ENCODE results near the gene TMEM132D.
"Not testable (repeated sequence)": the region's sequence is repeated elsewhere in the genome, so short reads cannot be mapped to it uniquely, and the experiment has no call there.

The TMEM132D gene

GRCh38 chr12:129076441-129077320, 827.1 kb downstream of the TMEM132D start:
- no peak for DNase-seq (ENCODE audit: low read depth in 2 of 3, low spot score in 1 of 3)

GRCh38 chr12:129075460-129076208, 828.2 kb downstream of the TMEM132D start:
- DNase-seq (ENCODE audit: low read depth in 2 of 3, low spot score in 1 of 3), result no peak

- no peak for DNase-seq (ENCODE audit: low read depth in 2 of 3, low spot score in 1 of 3)
Observed at GRCh38 chr12:129074379-129074778, 829.4 kb downstream of the TMEM132D start.

- DNase-seq (ENCODE audit: low read depth in 2 of 3, low spot score in 1 of 3), result no peak
Observed at GRCh38 chr12:129073157-129073915, 830.5 kb downstream of the TMEM132D start.

- no peak for DNase-seq (ENCODE audit: low read depth in 2 of 3, low spot score in 1 of 3)
Observed at GRCh38 chr12:129071362-129071761, 832.5 kb downstream of the TMEM132D start.

- no peak for DNase-seq (ENCODE audit: low read depth in 2 of 3, low spot score in 1 of 3)
Observed at GRCh38 chr12:129069886-129070285, 833.9 kb downstream of the TMEM132D start.

GRCh38 chr12:129068684-129069083, 835.1 kb downstream of the TMEM132D start:
- DNase-seq (ENCODE audit: low read depth in 2 of 3, low spot score in 1 of 3), result no peak

- no peak for DNase-seq (ENCODE audit: low read depth in 2 of 3, low spot score in 1 of 3)
Observed at GRCh38 chr12:129067491-129067890, 836.3 kb downstream of the TMEM132D start.

- DNase-seq (ENCODE audit: low read depth in 2 of 3, low spot score in 1 of 3), result no peak
Observed at GRCh38 chr12:129064209-129064855, 839.5 kb downstream of the TMEM132D start.

GRCh38 chr12:129063600-129063999, 840.2 kb downstream of the TMEM132D start:
- DNase-seq (ENCODE audit: low read depth in 2 of 3, low spot score in 1 of 3), result no peak

- no peak for DNase-seq (ENCODE audit: low read depth in 2 of 3, low spot score in 1 of 3)
Observed at GRCh38 chr12:129053232-129053631, 850.6 kb downstream of the TMEM132D start.

GRCh38 chr12:129052373-129052772, 851.5 kb downstream of the TMEM132D start:
- no peak for DNase-seq (ENCODE audit: low read depth in 2 of 3, low spot score in 1 of 3)

- DNase-seq (ENCODE audit: low read depth in 2 of 3, low spot score in 1 of 3), result no peak
Observed at GRCh38 chr12:129049917-129050316, 853.9 kb downstream of the TMEM132D start.

- DNase-seq (ENCODE audit: low read depth in 2 of 3, low spot score in 1 of 3), result not testable (repeated sequence)
Observed at GRCh38 chr12:129043334-129043733, 860.5 kb downstream of the TMEM132D start.

- DNase-seq (ENCODE audit: low read depth in 2 of 3, low spot score in 1 of 3), result no peak
Observed at GRCh38 chr12:129036135-129036534, 867.7 kb downstream of the TMEM132D start.

- no peak for DNase-seq (ENCODE audit: low read depth in 2 of 3, low spot score in 1 of 3)
Observed at GRCh38 chr12:129034558-129035289, 869.1 kb downstream of the TMEM132D start.

- no peak for DNase-seq (ENCODE audit: low read depth in 2 of 3, low spot score in 1 of 3)
Observed at GRCh38 chr12:129028844-129029243, 875.0 kb downstream of the TMEM132D start.

GRCh38 chr12:129025055-129025454, 878.8 kb downstream of the TMEM132D start:
- no peak for DNase-seq (ENCODE audit: low read depth in 2 of 3, low spot score in 1 of 3)

Measured in stimulated activated CD4-positive, alpha-beta T cell treated with anti-CD3 and anti-CD28 coated beads, Interleukin-12 subunit alpha, Interleukin-12 subunit beta, amount 100 ng/mL, for 48 hours (primary cell).